Fibroblast of the aortic adventitia (primary cell): ENCODE measurements around the gene DSCAML1. TPM values are rescaled to one million over a fixed set of nuclear protein-coding genes. Genes with fewer than 3 reads are reported as not detected.

Source experiments
- DNase-seq: peaks from one replicate; pipeline ENCODE4 v3.0.0-alpha.2; 2010; ENCODE audit warnings: low read depth
- H3K4me3 ChIP-seq: 2 replicates; pipeline ENCODE4 v1.5.1; 2011; ENCODE audit warnings: low read depth, mild to moderate bottlenecking, control low read depth, low read length, moderate library complexity
- total RNA-seq: library from RNA; depleted of rRNA; stranded (reverse); fragments of >200 nt; gene quantifications from 2 replicates; pipeline ENCODE4 v1.2.3, GENCODE V29; 2012; ENCODE audit warnings: low replicate concordance
- TF ChIP-seq, protein P1 (sequence below): IDR thresholded peaks from 2 replicates; pipeline ENCODE4 v1.5.1; 2011; ENCODE audit warnings: mild to moderate bottlenecking, low read length, control low read depth, inconsistent platforms; ENCODE audit not compliant: insufficient read depth

DSCAML1 gene
- total RNA-seq, 1 donor, result not detected

DNA sequence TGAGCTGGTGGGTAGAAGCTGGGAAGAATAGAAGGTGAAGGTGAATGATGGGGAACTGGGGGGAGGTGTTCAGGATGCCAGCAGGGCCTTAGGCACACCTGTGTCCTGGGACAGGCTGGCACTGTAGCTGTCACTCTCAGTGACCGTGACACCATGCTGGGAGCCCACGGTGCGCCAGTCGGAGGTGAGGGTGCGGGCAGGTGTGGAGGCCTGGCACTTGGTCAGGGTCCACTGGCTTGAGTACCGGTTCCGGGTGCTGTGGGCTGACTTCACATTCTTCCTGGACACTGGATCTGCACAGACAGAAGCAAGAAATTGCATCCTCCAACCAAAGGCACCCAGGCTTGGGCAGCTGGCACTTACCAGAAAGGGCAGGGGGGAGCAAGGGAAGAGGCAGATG is 365.6 kb downstream of the DSCAML1 start:
- TF ChIP-seq, protein P1, sequence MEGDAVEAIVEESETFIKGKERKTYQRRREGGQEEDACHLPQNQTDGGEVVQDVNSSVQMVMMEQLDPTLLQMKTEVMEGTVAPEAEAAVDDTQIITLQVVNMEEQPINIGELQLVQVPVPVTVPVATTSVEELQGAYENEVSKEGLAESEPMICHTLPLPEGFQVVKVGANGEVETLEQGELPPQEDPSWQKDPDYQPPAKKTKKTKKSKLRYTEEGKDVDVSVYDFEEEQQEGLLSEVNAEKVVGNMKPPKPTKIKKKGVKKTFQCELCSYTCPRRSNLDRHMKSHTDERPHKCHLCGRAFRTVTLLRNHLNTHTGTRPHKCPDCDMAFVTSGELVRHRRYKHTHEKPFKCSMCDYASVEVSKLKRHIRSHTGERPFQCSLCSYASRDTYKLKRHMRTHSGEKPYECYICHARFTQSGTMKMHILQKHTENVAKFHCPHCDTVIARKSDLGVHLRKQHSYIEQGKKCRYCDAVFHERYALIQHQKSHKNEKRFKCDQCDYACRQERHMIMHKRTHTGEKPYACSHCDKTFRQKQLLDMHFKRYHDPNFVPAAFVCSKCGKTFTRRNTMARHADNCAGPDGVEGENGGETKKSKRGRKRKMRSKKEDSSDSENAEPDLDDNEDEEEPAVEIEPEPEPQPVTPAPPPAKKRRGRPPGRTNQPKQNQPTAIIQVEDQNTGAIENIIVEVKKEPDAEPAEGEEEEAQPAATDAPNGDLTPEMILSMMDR, result no peak
- DNase-seq, result no peak
- H3K4me3 ChIP-seq, result no peak overlapping the region

DNA sequence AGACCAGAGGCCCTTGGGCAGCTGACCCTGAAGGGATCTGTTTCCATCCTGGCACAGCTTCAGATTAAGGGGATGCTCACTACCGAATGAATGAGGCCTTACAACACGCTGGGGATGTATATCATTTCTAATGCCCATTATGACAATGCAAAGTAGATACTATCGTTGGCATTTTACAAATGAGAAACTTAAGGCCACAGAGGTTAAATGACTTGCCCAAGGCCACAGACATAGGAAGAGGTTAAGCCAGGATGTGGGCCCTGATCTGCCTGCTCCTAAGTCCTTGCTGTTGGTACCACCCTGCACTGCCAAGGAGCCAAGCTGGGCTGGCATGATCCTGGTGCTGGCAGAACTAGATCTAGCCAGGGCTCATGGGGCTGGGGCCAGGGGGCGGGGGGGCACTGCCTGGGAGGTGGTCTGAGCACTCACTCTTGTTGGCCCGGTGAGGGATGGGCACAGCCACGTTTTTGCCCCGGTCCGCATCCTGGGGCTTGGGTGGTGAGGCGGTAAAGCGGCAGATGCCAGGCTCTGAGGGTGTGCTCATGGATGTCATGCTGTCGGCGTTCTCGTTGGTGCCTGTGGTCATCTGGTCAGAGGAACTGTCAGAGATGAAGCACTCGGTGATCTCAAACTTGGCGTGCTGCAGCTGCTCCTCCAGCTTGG is 366.6 kb downstream of the DSCAML1 start:
- DNase-seq, result no peak
- TF ChIP-seq, protein P1, result no peak
- H3K4me3 ChIP-seq, result no peak overlapping the region

DNA sequence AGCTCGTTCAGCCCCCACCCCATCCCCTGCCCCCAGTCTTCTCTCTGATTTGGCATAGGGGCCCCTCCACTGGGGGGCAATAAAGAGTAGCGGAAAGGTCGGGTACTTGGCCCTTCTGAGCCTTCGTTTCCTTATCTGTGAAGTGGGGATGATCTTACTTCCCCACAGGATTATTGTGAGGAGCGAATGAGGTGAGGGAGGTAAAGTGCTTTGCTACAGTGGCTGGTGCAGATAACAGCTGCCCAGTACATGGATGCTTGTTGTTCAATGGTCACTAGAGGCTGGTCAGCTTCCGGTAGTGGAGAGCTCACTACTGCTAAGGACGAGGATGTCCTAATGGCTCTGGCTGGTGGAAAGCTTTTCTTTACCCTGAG is 368.2 kb downstream of the DSCAML1 start:
- TF ChIP-seq, protein P1, result no peak
- no peak overlapping the region for H3K4me3 ChIP-seq

DNA sequence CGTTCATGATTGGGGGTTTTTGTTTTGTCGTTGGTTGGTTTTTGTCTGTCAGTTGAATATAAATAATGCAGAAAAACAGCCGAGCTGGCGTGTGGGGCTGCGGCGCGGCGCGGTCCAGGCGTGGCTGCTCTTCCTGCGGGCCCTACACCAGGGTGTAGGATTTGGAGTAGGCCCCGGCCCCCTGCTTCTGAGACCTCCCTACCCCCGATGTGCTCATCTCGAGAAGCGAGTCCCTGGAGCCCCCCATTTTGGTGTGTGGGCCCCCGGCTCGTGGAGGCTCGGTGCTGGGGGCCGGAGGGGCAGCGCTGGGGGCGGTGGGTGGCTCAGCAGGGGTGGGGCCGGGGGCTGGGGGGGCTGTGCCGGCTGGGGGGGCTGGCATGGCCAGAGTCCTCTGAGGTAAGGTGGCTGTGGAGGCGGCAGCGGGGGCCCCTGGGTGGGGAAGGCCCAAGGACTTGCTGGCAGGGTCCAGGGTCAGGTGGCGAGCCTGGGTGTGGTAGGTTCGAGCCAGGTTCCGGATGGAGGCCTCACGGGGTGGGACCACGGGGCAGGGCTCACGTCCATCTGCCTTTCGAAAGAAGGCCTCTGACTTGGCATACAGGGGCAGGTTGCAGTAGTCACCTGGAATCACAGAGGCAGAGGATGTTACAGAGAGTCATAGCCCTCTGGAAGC is 368.7 kb downstream of the DSCAML1 start:
- no peak overlapping the region for H3K4me3 ChIP-seq
- no peak for DNase-seq
- TF ChIP-seq, protein P1, result no peak

More for the DNA sequence above, 368.2 kb downstream of the DSCAML1 start:
- no peak for DNase-seq

DNA sequence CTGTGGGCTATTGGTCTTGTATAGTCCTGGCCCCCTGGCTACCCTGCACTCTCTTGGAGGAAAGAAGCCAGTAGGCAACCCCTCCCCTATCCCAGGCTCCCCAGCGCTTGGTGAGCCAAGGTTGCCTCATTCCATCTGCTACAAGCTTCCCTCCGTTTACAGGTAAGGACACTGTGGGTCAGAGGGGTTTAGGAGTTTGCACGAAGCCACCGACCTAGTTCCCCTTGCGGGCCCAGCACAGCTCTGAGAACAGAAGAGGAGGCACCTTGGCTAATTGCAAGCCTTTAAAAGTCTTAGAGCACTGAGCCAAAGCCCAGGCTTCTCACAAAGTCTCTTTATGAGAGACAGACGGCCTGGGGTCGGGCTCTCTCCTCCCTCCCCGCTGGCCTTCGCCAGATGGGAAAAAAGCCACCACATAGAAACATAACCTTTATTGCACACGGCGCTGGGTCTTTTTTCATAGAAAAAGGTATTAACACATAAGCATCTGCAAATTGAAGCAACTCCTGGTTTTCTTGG is 369.6 kb downstream of the DSCAML1 start:
- TF ChIP-seq, protein P1, result no peak
- DNase-seq, result no peak
- H3K4me3 ChIP-seq, result no peak overlapping the region

DNA sequence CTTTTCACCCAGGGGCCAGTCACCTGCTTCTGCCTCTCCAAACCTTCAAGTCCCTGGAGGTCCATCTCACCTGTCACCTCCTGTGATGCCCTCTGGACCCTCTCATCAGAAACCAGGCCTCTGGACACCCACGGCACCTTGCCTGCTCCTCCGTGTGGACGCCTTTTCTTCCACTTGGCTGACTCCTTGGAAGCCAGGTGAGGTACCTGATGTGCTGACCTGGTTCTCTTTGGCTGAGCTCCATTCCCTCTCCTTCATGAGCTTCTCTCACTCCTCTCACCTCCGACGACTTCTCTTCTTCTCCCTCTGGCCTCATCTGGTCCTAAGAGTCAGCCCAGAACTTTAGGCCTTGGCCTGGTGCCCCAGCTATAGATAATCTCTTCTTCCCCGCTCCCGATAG is 370.1 kb downstream of the DSCAML1 start:
- TF ChIP-seq, protein P1, result no peak

More for the DNA sequence above, 370.1 kb downstream of the DSCAML1 start:
- no peak overlapping the region for H3K4me3 ChIP-seq
- no peak for DNase-seq
